Hippocampal formation (tissue), 2 donors: ENCODE measurements around the gene RSPO4.
A peak's percentile ranks its signal among the peaks of the same experiment; 100 is the strongest.

Experiments used
- DNase-seq, 2 donors: peaks; one replicate each; lab custom pipeline; 2025; lab: John Stamatoyannopoulos, UW

The RSPO4 gene

GRCh38 chr20:967796-968742 lies 34.0 kb downstream of the RSPO4 start:
- no peak for DNase-seq

- peak in 1 of 2 donors; percentile 1 for DNase-seq
Measured at GRCh38 chr20:965956-966355, 36.2 kb downstream of the RSPO4 start.

GRCh38 chr20:963795-964194 lies 38.3 kb downstream of the RSPO4 start:
- DNase-seq = no peak

GRCh38 chr20:962683-963082 lies 39.4 kb downstream of the RSPO4 start:
- no peak for DNase-seq

DNA sequence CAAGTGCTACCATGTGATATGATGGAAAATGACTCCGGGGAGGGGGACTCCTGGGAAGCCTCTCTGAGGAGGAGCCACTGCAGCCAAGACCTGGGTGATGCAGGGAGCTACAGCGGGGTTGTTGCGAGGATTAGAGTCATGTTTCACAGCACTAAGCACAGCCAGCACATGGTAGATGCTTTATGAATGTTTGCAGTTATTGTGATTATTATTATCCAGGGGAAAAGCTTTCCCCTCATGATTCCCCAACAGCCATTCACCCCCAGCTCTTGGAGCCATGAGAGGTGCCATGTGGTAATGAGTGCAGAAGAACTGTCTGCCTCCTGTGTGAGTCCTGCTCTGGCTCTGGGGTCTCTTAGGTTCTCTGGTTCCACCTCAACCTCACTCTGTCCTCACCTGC lies 39.9 kb downstream of the RSPO4 start:
- DNase-seq = no peak

DNA sequence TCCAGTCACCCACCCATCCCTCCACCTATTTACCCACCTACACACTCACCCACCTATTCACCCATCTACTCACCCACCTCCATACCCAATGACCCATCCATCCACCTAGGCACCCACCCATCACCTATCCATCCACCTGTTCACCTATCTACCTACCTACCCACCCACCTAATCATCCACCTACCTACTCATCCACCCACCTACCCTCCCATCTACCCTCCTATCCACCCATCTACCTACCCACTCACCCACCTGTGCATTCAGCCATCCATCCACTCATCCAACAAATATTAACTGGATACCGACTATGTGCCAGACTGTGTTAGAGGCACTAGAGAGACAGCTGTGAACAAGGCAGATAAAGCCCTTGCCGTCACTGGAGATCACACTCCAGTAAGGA lies 40.3 kb downstream of the RSPO4 start:
- DNase-seq = no peak

- no peak for DNase-seq
Measured at GRCh38 chr20:959996-960615, 42.0 kb downstream of the RSPO4 start.

- no peak for DNase-seq
Measured at GRCh38 chr20:958936-959815, 42.9 kb downstream of the RSPO4 start.

- DNase-seq = no peak
Measured at GRCh38 chr20:957544-957943, 44.6 kb downstream of the RSPO4 start.

DNA sequence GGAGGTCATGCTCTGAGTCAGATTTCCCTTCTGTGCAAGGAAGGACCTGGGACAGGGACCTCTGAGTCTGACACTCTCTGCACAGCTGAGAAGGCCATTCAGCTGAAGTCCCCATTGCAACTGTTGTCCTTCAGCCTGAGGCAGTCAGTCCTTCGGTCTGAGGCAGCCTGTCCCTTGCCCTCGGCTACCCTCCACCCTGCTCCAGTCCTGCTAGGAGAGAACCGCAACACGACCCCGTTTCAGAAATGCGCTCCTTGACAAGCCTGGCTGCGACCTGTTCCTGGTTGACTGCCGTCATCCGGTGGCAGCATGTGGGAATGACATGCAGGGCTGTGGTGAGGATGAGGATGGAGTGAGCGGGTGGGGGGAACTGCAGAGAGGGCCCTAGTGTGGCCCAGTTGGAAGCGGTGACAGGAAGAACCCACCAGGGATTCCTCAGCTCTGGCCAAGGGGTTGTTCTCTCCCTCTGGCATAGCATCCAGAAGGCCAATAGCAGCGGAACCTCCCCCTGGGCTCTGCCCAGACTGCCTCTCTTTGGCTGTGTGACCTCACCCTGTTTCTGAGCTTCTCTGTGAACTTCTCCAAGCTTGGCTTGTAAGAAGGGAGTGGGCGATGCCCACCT lies 45.7 kb downstream of the RSPO4 start:
- peak; percentile 36 to 42 for DNase-seq

DNA sequence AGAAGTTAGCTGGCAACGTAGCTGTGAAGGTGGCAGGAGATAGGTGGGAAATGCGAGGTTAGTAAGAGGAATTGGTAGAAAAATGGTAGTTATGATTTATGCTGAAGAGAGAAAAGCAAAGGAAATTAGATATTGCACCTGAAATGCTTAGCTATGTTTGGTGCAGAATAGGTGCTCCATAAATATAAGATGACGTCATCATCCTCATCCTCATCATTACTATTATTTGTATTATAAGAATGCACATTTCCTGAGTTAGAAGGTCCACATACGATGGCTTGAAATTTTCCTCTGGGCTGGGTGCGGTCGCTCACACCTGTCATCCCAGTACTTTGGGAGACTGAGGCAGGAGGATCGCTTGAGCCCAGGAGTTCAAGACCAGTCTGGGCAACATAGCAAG lies 46.5 kb downstream of the RSPO4 start:
- no peak for DNase-seq

- no peak for DNase-seq
Measured at GRCh38 chr20:955111-955510, 47.0 kb downstream of the RSPO4 start.

DNA sequence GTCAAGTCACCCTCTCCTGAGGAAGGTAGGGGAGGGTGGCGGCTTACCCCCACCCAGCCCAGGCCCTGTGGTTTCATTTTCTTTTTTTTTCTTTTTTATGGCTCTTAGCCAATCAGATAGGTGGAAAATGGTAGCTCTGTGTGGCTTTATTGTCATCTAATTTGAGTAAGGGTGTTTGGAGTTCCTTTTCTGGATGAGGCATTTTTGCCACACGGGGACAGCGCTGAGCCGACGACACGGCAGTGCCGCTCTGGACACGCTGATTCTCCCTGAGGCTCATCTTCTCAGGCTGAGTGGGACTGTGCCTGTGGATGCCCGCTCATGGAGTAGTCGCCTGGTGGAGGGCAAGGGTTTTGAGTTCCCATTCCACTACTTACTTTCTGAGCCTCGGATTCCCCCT lies 48.4 kb downstream of the RSPO4 start:
- no peak for DNase-seq

DNA sequence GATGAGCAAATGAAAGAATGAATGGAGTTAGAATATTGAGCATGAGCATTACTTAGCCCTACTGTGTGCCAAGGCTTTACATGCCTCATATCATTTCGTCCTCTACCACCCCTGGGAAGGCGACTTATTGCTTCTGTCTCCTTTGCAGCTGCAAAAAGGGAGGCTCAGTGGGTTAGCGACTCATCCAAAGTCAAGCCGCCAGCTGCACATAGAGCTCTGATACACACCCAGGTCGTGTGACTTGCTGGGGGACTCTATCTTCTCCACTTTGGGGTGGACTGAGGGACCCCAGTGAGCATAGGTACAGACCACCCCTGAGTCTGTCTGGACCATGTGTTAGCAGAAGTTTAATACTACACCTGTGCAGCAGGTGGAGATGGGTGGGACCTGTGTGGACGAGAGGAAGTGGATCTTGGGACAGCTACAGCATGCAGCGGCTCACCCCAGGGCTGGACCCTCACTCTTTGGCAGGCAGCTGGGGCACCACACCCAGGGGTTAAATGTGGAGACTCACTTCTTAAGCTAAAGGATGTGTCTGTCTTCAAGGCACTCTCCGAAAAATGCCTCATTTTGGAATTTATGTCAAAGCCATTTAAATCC lies 49.8 kb downstream of the RSPO4 start:
- DNase-seq = no peak

- DNase-seq = no peak
Measured at GRCh38 chr20:951384-952169, 50.5 kb downstream of the RSPO4 start.

GRCh38 chr20:949717-950116 lies 52.4 kb downstream of the RSPO4 start:
- DNase-seq = no peak

GRCh38 chr20:946826-947225 lies 55.3 kb downstream of the RSPO4 start:
- no peak for DNase-seq

- no peak for DNase-seq
Measured at GRCh38 chr20:945841-946240, 56.3 kb downstream of the RSPO4 start.

GRCh38 chr20:944774-945410 lies 57.2 kb downstream of the RSPO4 start:
- no peak for DNase-seq

GRCh38 chr20:944148-944547 lies 58.0 kb downstream of the RSPO4 start:
- no peak for DNase-seq
